Mucosa of gallbladder (tissue), 1 donor: ENCODE results near the gene KCNAB2. TPM values are rescaled to one million over a fixed set of nuclear protein-coding genes. Genes with fewer than 3 reads are reported as not detected.

Experiments used
- DNase-seq: peaks from one replicate; pipeline ENCODE4 v3.0.0-alpha.2; 2020; ENCODE audit warnings: low spot score
- total RNA-seq: library from RNA; stranded (reverse); gene quantifications from one replicate; pipeline ENCODE4 v1.2.1, GENCODE V29; 2021
- donor health status: DM: no; HTN: no; CAD: no.

The KCNAB2 gene
- total RNA-seq, 1 donor from 2014 or later = 16.1 TPM

DNA sequence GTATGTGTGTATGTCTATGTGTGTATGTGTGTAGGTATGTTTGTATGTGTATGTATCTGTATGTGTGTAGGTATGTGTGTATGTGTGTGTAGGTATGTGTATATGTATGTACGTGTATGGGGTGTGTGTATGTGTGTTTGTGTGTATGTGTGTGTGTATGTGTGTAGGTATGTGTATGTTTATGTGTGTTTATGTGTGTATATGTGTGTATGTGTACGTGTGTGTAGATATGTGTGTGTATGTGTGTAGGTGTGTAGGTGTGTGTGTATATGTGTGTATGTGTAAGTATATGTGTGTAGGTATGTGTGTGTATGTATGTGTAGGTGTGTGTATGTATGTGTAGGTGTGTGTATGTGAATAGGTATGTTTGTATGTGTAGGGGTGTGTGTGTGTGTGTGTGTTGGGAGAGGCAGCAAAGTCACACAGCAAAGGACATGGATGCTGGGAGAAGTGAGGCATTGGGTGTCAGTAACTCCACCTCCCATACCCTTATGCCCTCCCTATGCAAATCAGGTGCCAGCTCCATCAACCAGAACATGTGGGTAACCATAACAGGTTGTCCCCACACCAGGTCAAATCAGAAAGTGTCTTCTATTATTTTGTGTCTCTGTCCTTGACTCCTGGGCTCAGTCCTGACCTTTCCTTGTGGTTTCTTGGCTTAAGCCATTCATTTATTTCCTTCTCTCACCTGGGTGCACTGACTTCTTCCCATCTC lies 15.0 kb upstream of the KCNAB2 start:
- no peak for DNase-seq

DNA sequence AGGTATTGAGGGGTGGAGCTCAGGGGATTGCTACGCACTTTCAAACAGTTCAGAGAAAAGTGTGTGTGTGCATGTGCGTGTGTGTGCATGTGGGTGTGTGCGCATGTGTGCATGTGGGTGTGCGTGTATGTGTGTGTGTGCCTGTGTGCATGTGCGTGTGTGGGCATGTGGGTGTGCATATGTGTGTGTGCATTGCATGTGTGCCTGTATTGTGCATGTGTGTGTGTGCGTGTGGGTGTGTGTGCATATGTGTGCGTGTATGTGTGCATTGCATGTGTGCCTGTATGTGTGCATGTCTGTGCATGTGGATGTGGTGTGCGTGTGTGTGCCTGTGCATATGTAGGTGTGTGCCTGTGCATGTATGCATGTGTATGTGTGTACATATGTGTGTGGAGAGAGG lies 12.6 kb upstream of the KCNAB2 start:
- DNase-seq = no peak

GRCh38 chr1:6033986-6034749 lies 11.5 kb upstream of the KCNAB2 start:
- DNase-seq = no peak

DNA sequence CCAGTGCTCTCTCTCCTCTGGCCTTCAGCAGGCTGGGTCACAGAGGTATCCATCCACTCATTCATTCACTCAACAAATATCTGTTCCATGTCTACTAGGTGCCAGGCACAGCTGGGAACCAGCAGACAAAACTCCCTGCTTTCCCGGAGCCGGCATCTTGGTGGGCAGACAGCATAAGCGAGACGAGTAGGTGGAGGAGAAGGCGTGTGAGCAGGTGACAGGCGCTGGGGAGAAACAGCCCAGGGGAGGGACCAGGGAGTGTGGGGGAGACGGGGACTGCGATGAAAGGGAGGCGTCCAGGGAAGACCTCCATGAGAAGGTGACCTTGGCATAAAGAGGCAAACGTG lies 11.0 kb upstream of the KCNAB2 start:
- no peak for DNase-seq

- no peak for DNase-seq
Measured at GRCh38 chr1:6035303-6035702, 10.4 kb upstream of the KCNAB2 start.

GRCh38 chr1:6035719-6036118 lies 10.0 kb upstream of the KCNAB2 start:
- DNase-seq = no peak

- no peak for DNase-seq
Measured at GRCh38 chr1:6037338-6037762, 8.3 kb upstream of the KCNAB2 start.

DNA sequence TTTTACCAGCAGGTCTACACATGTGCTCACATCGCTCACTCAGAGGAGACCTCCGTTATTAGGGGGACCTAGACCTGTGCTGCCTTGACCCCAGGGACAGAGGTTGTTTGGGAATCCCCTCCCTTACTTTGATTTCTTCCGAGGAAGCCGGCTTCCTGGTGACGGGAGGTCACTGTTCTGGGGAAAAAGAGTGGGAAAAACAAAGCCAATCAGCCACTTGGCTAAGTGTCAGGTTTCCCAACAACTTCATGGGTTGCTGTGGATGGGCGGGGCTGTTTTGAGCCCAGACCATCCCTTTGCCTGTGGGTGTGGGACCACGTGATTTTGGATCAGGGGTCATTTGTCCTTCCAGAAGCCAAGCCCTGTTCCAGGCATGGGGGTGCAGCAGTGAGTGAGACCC lies 7.1 kb upstream of the KCNAB2 start:
- no peak for DNase-seq

- no peak for DNase-seq
Measured at GRCh38 chr1:6039031-6039430, 6.7 kb upstream of the KCNAB2 start.

GRCh38 chr1:6040444-6040843 lies 5.2 kb upstream of the KCNAB2 start:
- no peak for DNase-seq

DNA sequence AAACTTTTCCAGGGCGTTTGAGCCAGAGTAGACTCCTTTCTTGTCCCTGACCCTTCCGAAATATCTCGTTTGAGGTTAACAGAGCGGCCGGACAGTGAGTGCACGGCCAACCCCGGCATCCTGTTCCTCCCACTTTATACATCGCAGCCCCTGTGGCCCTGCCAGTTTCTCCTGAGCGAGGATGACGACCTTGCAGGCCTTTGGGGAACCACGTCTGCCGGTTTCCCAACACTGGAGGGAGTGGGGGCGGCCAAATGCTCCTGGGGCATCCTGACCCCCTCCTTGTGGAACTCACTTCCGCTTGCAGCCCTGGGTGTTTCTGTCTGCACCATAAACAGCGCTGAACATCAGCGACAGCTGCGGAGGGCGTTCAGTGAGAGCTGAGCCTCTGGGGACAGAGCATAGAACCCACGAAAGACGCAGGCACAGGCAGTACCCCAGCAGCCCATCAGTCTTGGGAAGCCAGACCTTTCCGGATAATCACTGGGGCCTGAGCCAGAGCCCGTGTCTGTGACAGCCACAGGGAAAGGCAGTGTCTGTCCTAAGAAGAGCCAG lies 4.8 kb upstream of the KCNAB2 start:
- DNase-seq = no peak

GRCh38 chr1:6041432-6042062 lies 4.1 kb upstream of the KCNAB2 start:
- DNase-seq = no peak

DNA sequence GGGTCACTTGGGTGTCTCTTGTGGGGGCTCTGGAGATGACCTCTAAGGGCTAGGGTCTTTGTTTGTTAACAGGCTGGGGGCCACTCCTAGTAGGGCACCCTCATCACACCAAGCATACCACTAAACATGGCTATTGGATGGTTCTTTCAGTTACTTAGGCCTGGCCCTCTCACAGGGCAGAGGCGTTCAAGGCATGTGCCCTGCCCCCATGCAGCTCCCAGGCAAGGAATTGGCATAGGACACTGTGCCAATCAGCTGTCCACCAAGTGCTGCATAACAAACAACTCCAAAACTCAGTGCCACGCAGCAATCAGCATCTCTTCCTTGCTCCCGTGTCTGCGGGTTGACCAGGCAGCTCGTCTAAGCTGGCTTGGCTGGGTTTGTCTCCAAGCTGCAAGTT lies 2.1 kb upstream of the KCNAB2 start:
- DNase-seq = no peak

DNA sequence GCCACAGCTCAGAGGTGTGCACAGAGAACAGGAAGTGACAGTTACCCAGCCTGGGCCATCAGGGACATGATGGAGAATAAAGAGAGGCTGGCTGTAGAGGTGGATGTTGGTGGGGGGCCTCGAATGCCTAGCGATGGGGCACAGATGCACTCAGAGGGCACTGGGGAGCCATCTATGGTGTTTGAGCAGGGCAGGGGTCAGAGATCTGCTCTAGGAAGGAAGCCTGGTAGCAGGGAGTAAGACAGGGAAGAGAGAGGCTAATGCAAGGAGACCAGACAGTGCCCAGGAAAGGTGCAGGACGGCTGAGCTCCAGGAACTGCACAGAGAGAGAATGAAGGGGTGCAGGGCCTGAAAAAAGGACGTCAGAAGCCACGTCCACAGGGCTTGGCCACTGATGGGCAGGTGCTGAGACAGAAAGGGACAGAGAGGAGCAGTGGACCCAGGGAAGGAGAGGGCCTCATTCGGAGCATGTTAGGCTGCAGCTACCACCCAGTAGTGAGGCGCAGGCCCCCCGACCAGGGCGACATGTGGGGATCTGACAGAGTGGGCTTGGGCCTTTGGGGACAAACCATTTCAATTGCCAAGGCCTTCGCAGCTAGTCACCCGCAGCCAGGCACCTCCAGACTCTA lies 1.1 kb upstream of the KCNAB2 start:
- no peak for DNase-seq

- DNase-seq = no peak
Measured at GRCh38 chr1:6045110-6045502, 582 bp upstream of the KCNAB2 start.

- no peak for DNase-seq
Measured at GRCh38 chr1:6046279-6046678, 591 bp downstream of the KCNAB2 start.

DNA sequence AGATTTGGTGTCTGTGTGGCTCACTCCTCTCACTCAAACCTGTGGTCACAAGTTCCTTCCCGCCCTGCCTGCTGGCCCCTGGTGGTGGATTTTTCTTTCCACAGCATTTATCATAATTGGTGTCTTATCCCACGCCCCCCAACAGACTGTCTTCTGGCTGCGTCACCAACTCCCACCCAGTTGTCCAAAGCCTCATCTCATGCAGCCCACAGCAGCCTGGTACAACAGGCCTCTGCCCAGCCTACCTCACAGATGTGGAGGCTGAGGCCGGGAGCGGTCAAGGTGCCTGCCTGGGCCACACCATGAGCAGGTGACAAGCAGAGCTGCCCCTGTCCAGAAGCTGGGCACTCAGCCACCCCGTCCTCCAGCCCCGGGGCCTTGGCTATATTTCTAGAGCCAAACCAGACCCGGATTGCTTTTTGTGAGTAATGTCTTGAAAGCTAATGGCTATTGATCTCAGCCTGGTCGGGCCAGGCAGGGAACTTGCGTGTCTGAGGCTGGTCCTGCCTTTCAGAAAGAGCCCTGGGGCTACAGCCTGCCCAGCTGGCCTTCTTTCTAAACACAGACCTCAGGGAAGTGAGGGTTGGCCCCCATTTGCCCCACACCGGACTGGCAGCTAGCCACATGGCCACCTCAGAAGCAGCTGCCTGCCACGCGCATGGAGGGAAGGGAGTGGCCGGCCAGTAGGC lies 2.6 kb downstream of the KCNAB2 start:
- DNase-seq = no peak

DNA sequence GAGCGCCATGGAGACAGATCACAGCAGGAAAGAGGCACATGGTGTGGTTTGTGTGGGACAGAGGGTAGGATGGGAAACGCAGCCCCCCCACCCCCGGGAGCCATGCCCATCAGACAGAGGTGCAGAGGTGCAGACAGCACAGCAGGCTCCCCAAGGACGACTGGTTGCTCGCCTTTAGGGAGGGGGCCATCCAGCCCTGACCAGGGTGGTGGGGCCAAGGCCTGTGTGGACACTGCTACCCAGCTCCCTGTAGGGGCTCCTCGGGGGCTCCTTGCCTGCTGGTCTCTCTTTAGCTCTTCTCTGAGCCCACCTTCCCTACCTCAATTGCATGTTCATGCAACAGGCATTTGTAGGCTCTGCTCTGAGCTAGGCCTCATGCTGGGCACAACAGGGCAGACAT lies 3.7 kb downstream of the KCNAB2 start:
- no peak for DNase-seq

GRCh38 chr1:6051423-6051822 lies 5.7 kb downstream of the KCNAB2 start:
- DNase-seq = no peak

DNA sequence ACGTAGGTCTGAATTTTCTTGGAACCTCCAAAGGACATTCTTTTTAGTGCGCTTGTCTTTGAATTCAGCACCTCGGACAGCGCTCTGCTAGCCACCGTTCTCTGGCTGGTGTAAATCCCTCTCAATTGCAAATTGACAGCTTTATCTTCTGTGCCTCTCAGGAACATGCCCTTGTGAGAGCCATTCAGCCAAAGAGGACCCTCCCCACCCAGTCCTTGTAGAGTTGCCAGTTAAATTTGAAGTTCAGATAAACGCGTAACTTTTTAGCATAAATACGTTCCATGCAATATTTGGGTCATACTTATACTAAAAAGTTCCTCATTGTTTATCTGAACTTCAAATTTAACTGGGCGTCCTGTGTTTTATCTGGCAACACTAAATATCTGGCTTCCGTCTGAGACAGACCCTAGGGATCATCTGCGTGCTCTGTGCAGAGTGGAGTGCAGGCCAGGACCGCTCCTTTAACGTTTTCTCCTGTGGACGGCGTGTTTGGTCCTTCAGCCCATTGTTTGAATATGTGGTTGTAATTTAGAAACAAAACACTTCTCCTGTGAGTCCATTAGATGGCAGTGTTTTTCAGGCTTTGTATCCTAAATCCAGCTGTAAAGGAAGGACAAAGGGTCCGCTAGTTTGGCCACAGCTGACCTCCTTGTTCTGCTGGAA lies 7.0 kb downstream of the KCNAB2 start:
- DNase-seq = peak; percentile 74

DNA sequence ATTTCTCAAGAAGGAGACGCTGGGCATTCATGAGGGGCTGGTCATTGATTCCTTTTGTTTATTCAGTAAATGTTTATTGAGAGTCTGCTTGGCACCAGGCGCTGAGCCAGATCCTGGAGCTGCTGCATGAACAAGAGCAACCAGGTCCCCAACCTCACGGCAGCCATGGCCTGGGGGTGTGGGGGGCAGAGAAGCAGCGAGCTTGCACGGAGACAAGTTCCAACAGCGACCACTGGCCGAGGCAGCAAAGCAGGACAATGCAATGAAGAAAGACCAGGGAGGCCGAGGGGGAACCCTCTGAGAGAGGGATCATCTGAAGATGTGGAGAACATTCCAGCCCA lies 7.5 kb downstream of the KCNAB2 start:
- no peak for DNase-seq
